HEK293T (cell line): Measurements from ENCODE around the gene TUBB4B.

Experiments
- BHLHE40 ChIP-seq: fragments of 450-650 bp; IDR thresholded peaks from 2 replicates; pipeline ENCODE4 v1.6.1; 2016; ENCODE audit warnings: mild to moderate bottlenecking, moderate library complexity, borderline replicate concordance
- CTBP1 ChIP-seq: fragments of 450-650 bp; IDR thresholded peaks from 2 replicates; pipeline ENCODE4 v1.6.1; 2016; ENCODE audit warnings: borderline replicate concordance
- ELF4 ChIP-seq: fragments of 450-650 bp; IDR thresholded peaks from 2 replicates; pipeline ENCODE4 v1.6.1; 2017; ENCODE audit warnings: antibody characterized with exemption
- FOXM1 ChIP-seq: fragments of 450-650 bp; IDR thresholded peaks from 2 replicates; pipeline ENCODE4 v1.6.1; 2017; ENCODE audit warnings: mild to moderate bottlenecking, borderline replicate concordance
- L3MBTL2 ChIP-seq: fragments of 450-650 bp; conservative IDR thresholded peaks from 2 replicates; pipeline ENCODE4 v1.6.1; 2016; ENCODE audit warnings: mild to moderate bottlenecking
- LEF1 ChIP-seq: fragments of 450-650 bp; IDR thresholded peaks from 2 replicates; pipeline ENCODE4 v1.6.1; 2017; ENCODE audit warnings: mild to moderate bottlenecking, borderline replicate concordance
- NFRKB ChIP-seq: fragments of 450-650 bp; IDR thresholded peaks from 2 replicates; pipeline ENCODE4 v1.6.1; 2016; ENCODE audit warnings: mild to moderate bottlenecking, moderate library complexity
- PKNOX1 ChIP-seq: fragments of 450-650 bp; IDR thresholded peaks from 2 replicates; pipeline ENCODE4 v1.6.1; 2016
- SP1 ChIP-seq: fragments of 450-650 bp; IDR thresholded peaks from 2 replicates; pipeline ENCODE4 v1.6.1; 2017
- SUZ12 ChIP-seq: fragments of 450-650 bp; IDR thresholded peaks from 2 replicates; pipeline ENCODE4 v1.6.1; 2016; ENCODE audit warnings: mild to moderate bottlenecking
- TARDBP ChIP-seq: fragments of 450-650 bp; IDR thresholded peaks from 2 replicates; pipeline ENCODE4 v1.6.1; 2016
- ZNF384 ChIP-seq: fragments of 450-650 bp; IDR thresholded peaks from 2 replicates; pipeline ENCODE4 v1.6.1; 2016

- TF ChIP-seq LEF1, result no peak
- TF ChIP-seq TARDBP, result no peak
- no peak for TF ChIP-seq CTBP1
- no peak for TF ChIP-seq SP1
- no peak for TF ChIP-seq ZNF384
- TF ChIP-seq BHLHE40, result no peak
- TF ChIP-seq PKNOX1, result no peak
- no peak for TF ChIP-seq SUZ12
- no peak for TF ChIP-seq L3MBTL2
- no peak for TF ChIP-seq ELF4
- TF ChIP-seq NFRKB, result no peak
- no peak for TF ChIP-seq FOXM1
These were observed 21.8 kb downstream of the TUBB4B start for GRCh38 chr9:137262909-137263285.
